ENCODE measurements around the gene DYNC1LI2.

DYNC1LI2 gene

GRCh38 chr16:66735891-66736290, 15.5 kb downstream of the DYNC1LI2 start:
- peak; percentile 8 for DNase-seq

GRCh38 chr16:66731101-66731500, 20.3 kb downstream of the DYNC1LI2 start:
- DNase-seq: no peak

GRCh38 chr16:66728804-66729203, 22.6 kb downstream of the DYNC1LI2 start:
- DNase-seq: no peak

GRCh38 chr16:66728117-66728787, 23.2 kb downstream of the DYNC1LI2 start:
- no peak for DNase-seq

GRCh38 chr16:66720766-66721165, 30.6 kb downstream of the DYNC1LI2 start:
- DNase-seq: no peak

GRCh38 chr16:66719246-66719645, 32.2 kb downstream of the DYNC1LI2 start:
- no peak for DNase-seq

GRCh38 chr16:66717776-66718175, 33.6 kb downstream of the DYNC1LI2 start:
- DNase-seq: no peak

GRCh38 chr16:66717112-66717675, 34.2 kb downstream of the DYNC1LI2 start:
- DNase-seq: peak; percentile 53

- DNase-seq: no peak
Measured at GRCh38 chr16:66714654-66715307, 36.6 kb downstream of the DYNC1LI2 start.

GRCh38 chr16:66714062-66714461, 37.3 kb downstream of the DYNC1LI2 start:
- DNase-seq: no peak

- DNase-seq: peak; percentile 51
Measured at GRCh38 chr16:66713076-66713475, 38.3 kb downstream of the DYNC1LI2 start.

- no peak for DNase-seq
Measured at GRCh38 chr16:66712512-66712911, 38.9 kb downstream of the DYNC1LI2 start.

- DNase-seq: no peak
Measured at GRCh38 chr16:66711581-66711980, 39.8 kb downstream of the DYNC1LI2 start.

- DNase-seq: no peak
Measured at GRCh38 chr16:66706506-66706880, 44.9 kb downstream of the DYNC1LI2 start.

- DNase-seq: peak; percentile 82
Measured at GRCh38 chr16:66705790-66706505, 45.5 kb downstream of the DYNC1LI2 start.

GRCh38 chr16:66703406-66704215, 47.8 kb downstream of the DYNC1LI2 start:
- no peak for DNase-seq

GRCh38 chr16:66701516-66701915, 49.9 kb downstream of the DYNC1LI2 start:
- no peak for DNase-seq

- no peak for DNase-seq
Measured at GRCh38 chr16:66701026-66701425, 50.4 kb downstream of the DYNC1LI2 start.

- DNase-seq: no peak
Measured at GRCh38 chr16:66699898-66700297, 51.5 kb downstream of the DYNC1LI2 start.

GRCh38 chr16:66698046-66698445, 53.4 kb downstream of the DYNC1LI2 start:
- DNase-seq: no peak

GRCh38 chr16:66696669-66697630, 54.5 kb downstream of the DYNC1LI2 start, which contains the start of gene CMTM4:
Gene CMTM4 (minus strand): TSS chr16:66696743. CDS start chr16:66696525, 218 bp downstream.
- DNase-seq: peak; percentile 90

Data from femur (tissue), 1 donor.